PFSK-1 (cell line): ENCODE measurements around the gene GMFB.

Experiments
- FOXP2 ChIP-seq: optimal IDR thresholded peaks from 2 replicates; pipeline ENCODE3; 2011; ENCODE audit warnings: borderline replicate concordance, control low read depth, inconsistent platforms; ENCODE audit not compliant: insufficient read depth; ENCODE audit errors: extremely low read length, extremely low read depth
- POLR2AphosphoS5 ChIP-seq: IDR thresholded peaks from 2 replicates; pipeline ENCODE4 v1.6.1; 2012; ENCODE audit warnings: low read depth, mild to moderate bottlenecking, control low read depth, low read length, moderate library complexity
- SIN3A ChIP-seq: IDR thresholded peaks from 2 replicates; pipeline ENCODE4 v1.6.1; 2012; ENCODE audit warnings: mild to moderate bottlenecking, low read length, moderate library complexity, borderline replicate concordance; ENCODE audit not compliant: insufficient read depth
- TAF1 ChIP-seq: IDR thresholded peaks from 2 replicates; pipeline ENCODE4 v1.6.1; 2012; ENCODE audit warnings: low read length, control low read depth, borderline replicate concordance; ENCODE audit not compliant: insufficient read depth
- TF ChIP-seq, protein P1 (sequence below), 2 experiments: IDR thresholded peaks; 2 replicates each; pipeline versions ENCODE4 v1.6.1 to v1.8.0; 2011 to 2012; ENCODE audit warnings: low read depth in 2 of 2, low read length in 2 of 2, control low read depth in 1 of 2, inconsistent platforms in 1 of 2, mild to moderate bottlenecking in 1 of 2, moderate library complexity in 1 of 2; ENCODE audit not compliant: insufficient read depth in 1 of 2

The GMFB gene

DNA sequence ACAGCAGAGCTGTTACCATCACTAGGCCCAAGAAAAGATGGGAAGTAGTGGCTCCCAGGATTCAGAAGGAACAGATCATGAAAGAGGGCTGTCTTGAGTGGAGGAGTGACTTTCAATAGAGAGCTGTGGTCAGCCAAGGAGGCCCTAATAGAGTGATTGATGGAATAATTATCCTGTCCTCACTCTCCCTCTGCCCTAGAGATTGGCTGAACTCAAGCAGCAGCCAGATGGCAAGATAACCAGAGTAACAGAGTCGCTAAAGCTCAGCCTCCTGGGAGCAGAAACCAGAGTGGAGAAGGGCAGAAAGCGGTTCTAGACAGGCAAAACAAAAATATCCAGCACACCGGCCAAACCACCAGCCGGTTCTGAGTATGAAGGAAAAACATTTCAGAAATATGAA is 23.1 kb downstream of the GMFB start:
- TF ChIP-seq TAF1: no peak
- no peak for TF ChIP-seq FOXP2
- TF ChIP-seq, protein P1, sequence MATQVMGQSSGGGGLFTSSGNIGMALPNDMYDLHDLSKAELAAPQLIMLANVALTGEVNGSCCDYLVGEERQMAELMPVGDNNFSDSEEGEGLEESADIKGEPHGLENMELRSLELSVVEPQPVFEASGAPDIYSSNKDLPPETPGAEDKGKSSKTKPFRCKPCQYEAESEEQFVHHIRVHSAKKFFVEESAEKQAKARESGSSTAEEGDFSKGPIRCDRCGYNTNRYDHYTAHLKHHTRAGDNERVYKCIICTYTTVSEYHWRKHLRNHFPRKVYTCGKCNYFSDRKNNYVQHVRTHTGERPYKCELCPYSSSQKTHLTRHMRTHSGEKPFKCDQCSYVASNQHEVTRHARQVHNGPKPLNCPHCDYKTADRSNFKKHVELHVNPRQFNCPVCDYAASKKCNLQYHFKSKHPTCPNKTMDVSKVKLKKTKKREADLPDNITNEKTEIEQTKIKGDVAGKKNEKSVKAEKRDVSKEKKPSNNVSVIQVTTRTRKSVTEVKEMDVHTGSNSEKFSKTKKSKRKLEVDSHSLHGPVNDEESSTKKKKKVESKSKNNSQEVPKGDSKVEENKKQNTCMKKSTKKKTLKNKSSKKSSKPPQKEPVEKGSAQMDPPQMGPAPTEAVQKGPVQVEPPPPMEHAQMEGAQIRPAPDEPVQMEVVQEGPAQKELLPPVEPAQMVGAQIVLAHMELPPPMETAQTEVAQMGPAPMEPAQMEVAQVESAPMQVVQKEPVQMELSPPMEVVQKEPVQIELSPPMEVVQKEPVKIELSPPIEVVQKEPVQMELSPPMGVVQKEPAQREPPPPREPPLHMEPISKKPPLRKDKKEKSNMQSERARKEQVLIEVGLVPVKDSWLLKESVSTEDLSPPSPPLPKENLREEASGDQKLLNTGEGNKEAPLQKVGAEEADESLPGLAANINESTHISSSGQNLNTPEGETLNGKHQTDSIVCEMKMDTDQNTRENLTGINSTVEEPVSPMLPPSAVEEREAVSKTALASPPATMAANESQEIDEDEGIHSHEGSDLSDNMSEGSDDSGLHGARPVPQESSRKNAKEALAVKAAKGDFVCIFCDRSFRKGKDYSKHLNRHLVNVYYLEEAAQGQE (IDR thresholded peaks at IDR 0.05; ENCODE audit: insufficient read depth in 1 of 2, low read depth in 2 of 2, low read length in 2 of 2): no peak
- TF ChIP-seq SIN3A: no peak
- no peak for TF ChIP-seq POLR2AphosphoS5

DNA sequence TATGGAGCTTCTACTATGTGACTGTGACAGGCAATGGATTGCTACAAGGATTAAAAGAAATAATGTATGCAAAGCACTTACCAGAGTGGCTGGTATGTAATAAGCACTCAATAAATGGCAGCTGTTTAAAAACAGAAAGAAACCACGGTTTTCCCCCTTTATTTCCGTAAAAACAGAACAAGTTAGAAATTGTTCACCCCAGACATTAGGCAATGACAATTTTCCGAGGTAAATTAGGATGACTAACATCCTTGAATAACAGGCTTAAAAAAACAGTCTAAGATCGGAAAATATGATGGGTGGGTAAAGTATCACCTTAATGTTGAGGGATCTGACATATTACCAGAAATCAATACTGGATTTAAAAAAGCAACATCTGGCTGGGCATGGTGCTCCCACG is 26.7 kb downstream of the GMFB start:
- TF ChIP-seq SIN3A (no peak), FOXP2 (no peak), POLR2AphosphoS5 (no peak), TAF1 (no peak)
- TF ChIP-seq, protein P1 (IDR thresholded peaks at IDR 0.05; ENCODE audit: insufficient read depth in 1 of 2, low read depth in 2 of 2, low read length in 2 of 2): no peak

DNA sequence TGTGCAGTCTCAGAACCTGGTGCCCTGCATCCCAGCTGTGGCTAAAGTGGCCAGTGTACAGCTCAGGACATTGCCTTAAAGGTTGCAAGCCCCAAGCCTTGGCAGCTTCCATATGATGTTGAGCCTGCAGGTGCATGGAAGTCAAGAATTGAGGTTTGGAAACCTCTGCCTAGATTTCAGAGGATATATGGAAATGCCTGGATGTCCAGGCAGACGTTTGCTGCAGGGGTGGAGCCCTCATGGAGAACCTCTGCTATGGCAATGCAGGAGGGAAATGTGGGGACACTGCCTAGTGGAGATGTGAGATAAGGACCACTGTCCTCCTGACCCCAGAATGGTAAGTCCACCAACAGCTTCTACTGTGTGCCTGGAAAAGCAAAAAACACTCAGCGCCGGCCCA is 29.7 kb downstream of the GMFB start:
- TF ChIP-seq FOXP2: no peak
- TF ChIP-seq TAF1: no peak
- TF ChIP-seq, protein P1 (IDR thresholded peaks at IDR 0.05; ENCODE audit: insufficient read depth in 1 of 2, low read depth in 2 of 2, low read length in 2 of 2): no peak
- no peak for TF ChIP-seq SIN3A
- TF ChIP-seq POLR2AphosphoS5: no peak

DNA sequence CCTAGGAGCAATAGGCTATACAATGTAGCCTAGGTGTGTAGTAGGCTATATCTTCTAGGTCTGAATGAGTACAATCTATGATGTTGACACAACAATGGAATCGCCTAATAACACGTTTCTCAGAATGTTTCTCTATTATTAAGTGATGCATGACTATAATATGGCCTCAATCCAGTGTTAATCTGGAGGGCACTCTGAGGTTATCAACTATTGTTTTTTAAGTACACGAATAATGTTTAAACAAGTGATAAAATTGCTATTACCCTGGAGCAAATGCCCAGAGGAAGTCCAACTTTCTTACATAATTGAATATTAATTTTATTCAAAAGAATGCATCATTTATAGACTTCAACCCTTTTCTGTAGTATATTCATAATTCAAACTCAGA is 31.2 kb downstream of the GMFB start:
- TF ChIP-seq FOXP2 (no peak), POLR2AphosphoS5 (no peak), TAF1 (no peak), SIN3A (no peak)
- TF ChIP-seq, protein P1 (IDR thresholded peaks at IDR 0.05; ENCODE audit: insufficient read depth in 1 of 2, low read depth in 2 of 2, low read length in 2 of 2): no peak

GRCh38 chr14:54455363-54455762 is 33.4 kb downstream of the GMFB start:
- TF ChIP-seq, protein P1 (IDR thresholded peaks at IDR 0.05; ENCODE audit: insufficient read depth in 1 of 2, low read depth in 2 of 2, low read length in 2 of 2): no peak
- no peak for TF ChIP-seq POLR2AphosphoS5
- no peak for TF ChIP-seq SIN3A
- no peak for TF ChIP-seq FOXP2
- no peak for TF ChIP-seq TAF1
